ENCODE data around the gene RASD1.

DNA sequence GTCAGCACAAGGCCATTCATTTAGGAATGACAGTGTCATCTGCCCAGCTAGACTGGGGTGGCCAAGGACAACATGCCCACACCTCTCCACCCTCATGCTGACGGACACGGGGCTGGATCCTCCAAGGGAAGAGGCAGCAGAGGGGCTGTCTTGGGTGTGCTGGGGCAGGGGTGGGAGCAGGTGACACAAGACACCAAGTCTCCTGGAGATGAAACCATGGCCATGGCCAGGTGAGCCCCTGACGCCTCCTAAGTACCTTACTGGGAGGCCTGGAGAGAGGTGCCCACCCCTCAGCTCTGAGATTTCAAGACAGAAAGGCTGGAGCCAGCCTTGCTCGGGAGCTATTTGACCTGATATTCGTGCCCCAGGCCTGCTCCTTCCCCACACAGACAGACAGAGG is 9.0 kb upstream of the RASD1 start:
- no peak for TF ChIP-seq CEBPB (IDR thresholded peaks at IDR 0.05)
- TF ChIP-seq POLR2A (IDR thresholded peaks at IDR 0.05; ENCODE audit: low read length): no peak
- TF ChIP-seq ZFP36 (IDR thresholded peaks at IDR 0.05; ENCODE audit: borderline replicate concordance, partially characterized antibody): no peak
- TF ChIP-seq RAD21 (conservative IDR thresholded peaks at IDR 0.05 in 1 of 2, IDR thresholded peaks at IDR 0.05 in 1 of 2): no peak
- TF ChIP-seq, protein P1, sequence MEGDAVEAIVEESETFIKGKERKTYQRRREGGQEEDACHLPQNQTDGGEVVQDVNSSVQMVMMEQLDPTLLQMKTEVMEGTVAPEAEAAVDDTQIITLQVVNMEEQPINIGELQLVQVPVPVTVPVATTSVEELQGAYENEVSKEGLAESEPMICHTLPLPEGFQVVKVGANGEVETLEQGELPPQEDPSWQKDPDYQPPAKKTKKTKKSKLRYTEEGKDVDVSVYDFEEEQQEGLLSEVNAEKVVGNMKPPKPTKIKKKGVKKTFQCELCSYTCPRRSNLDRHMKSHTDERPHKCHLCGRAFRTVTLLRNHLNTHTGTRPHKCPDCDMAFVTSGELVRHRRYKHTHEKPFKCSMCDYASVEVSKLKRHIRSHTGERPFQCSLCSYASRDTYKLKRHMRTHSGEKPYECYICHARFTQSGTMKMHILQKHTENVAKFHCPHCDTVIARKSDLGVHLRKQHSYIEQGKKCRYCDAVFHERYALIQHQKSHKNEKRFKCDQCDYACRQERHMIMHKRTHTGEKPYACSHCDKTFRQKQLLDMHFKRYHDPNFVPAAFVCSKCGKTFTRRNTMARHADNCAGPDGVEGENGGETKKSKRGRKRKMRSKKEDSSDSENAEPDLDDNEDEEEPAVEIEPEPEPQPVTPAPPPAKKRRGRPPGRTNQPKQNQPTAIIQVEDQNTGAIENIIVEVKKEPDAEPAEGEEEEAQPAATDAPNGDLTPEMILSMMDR (IDR thresholded peaks at IDR 0.05): no peak
- TF ChIP-seq, protein P2, sequence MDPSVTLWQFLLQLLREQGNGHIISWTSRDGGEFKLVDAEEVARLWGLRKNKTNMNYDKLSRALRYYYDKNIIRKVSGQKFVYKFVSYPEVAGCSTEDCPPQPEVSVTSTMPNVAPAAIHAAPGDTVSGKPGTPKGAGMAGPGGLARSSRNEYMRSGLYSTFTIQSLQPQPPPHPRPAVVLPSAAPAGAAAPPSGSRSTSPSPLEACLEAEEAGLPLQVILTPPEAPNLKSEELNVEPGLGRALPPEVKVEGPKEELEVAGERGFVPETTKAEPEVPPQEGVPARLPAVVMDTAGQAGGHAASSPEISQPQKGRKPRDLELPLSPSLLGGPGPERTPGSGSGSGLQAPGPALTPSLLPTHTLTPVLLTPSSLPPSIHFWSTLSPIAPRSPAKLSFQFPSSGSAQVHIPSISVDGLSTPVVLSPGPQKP (IDR thresholded peaks at IDR 0.05; ENCODE audit: low read depth, low read length): no peak
- TF ChIP-seq, protein P3, sequence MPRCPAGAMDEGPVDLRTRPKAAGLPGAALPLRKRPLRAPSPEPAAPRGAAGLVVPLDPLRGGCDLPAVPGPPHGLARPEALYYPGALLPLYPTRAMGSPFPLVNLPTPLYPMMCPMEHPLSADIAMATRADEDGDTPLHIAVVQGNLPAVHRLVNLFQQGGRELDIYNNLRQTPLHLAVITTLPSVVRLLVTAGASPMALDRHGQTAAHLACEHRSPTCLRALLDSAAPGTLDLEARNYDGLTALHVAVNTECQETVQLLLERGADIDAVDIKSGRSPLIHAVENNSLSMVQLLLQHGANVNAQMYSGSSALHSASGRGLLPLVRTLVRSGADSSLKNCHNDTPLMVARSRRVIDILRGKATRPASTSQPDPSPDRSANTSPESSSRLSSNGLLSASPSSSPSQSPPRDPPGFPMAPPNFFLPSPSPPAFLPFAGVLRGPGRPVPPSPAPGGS (IDR thresholded peaks at IDR 0.05): no peak
- TF ChIP-seq SMC3 (IDR thresholded peaks at IDR 0.05): no peak

Measured in A549 (cell line).